Hematopoietic multipotent progenitor cell (in vitro differentiated cells): ENCODE measurements around the gene BHLHA15. TPM values are rescaled to one million over a fixed set of nuclear protein-coding genes. Genes with fewer than 3 reads are reported as not detected.

Source experiments
- DNase-seq, 3 donors: peaks; one replicate each; pipeline ENCODE4 v3.0.0-alpha.2; 2011 to 2015; ENCODE audit warnings: low read depth in 2 of 3, low spot score in 2 of 3
- total RNA-seq: library from RNA; depleted of rRNA; stranded (reverse); fragments of >200 nt; gene quantifications from one replicate; pipeline ENCODE4 v1.2.3, GENCODE V29; 2012

BHLHA15 gene
- total RNA-seq, 1 donor = 0.27 TPM

DNA sequence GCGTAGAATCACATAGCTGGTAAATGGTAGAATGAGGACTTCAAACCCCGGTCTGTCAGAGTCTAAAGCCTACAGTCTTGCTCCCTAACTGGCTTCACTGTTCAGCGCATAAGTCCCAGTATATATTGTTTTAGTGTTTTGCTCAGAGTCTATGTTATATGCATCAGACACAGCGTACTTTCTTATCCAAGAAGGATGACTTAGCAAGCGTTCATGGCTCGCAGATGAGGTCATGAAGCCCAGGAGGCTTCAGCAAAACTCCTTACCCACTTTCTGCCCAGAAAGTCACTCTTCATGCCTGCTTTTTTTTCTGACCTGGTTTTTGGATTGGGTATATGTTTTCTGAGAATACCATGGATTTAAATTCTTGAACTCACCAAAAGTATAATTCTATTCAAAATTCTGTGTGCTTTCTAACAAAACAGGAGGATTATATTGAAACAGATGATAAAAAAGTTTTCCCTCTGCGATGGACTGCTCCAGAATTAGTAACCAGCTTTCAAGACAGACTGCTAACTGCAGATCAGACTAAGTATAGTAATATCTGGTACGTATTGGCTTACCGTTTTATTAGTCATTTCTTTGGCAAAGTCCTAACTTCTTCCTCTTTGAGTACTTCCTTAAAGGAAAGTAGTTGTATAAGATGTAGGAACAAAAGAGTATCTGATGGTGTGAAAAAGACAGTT, 24.6 kb upstream of the BHLHA15 start:
- DNase-seq = no peak

DNA sequence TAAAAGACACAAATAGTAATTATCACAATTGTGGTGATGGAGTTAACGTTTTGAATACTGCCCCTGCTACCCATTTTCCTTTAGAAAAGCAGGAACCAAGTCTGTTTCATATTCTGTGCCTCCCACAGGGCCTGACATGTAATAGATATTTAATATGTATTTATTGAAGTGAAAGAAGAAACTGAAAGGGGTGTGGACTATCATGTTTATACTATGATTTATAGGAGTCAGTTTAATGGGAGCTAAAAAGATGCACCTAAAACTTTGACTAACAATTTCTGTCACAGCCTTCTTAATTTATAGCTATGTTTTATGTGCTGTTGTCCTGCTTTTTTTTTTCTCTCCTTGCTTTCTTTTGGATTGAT, 24.1 kb upstream of the BHLHA15 start:
- no peak for DNase-seq

DNA sequence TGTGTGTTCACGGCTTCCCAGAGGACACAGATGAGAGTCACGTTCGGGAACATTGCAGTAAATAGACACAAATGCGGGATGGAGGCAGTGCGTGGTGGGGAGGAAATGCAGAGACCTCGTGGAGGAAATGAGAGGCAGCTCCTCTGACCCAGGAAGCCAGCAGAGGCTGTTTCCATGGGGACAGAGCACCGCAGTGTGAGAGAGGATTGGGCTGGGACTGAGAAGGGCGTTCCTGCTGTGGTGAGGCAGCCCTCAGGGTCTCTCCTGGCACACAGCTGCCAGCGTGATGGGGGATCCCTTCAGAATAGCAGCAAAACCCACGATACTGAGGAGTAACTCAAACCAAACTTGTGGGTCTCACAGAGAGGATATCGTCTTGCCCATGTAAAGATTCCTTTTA, 21.7 kb upstream of the BHLHA15 start:
- DNase-seq = no peak

DNA sequence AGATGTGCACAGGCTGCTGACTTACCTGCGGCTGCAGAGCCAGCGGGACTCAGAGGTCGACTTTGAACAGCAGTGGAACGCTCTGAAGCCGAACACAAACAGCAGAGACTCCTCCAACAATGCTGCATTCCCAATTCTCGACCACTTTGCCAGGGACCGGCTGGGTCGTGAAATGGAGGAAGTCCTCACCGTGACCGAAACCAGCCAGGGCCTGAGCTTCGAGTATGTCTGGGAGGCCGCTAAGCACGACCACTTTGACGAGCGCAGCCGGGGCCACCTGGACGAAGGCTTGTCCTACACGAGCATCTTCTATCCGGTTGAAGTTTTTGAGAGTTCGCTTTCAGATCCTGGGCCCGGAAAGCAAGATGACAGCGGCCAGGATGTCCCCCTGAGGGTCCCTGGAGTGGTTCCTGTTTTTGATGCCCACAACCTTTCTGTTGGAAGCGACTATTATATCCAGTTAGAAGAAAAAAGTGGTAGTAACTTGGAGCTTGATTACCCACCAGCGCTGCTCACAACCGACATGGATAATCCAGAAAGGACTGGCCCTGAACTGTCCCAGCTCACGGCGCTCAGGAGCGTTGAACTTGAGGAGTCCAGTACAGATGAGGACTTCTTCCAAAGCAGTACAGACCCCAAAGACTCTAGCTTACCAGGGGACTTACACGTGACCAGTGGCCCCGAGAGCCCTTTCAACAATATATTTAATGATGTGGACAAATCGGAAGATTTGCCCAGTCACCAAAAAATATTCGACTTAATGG, 19.4 kb upstream of the BHLHA15 start:
- DNase-seq = no peak

GRCh38 chr7:98192781-98193457, 18.3 kb upstream of the BHLHA15 start:
- DNase-seq = no peak

- no peak for DNase-seq
These were observed 17.6 kb upstream of the BHLHA15 start for GRCh38 chr7:98193474-98194180.

- no peak for DNase-seq
These were observed 17.1 kb upstream of the BHLHA15 start for GRCh38 chr7:98194186-98194585.

DNA sequence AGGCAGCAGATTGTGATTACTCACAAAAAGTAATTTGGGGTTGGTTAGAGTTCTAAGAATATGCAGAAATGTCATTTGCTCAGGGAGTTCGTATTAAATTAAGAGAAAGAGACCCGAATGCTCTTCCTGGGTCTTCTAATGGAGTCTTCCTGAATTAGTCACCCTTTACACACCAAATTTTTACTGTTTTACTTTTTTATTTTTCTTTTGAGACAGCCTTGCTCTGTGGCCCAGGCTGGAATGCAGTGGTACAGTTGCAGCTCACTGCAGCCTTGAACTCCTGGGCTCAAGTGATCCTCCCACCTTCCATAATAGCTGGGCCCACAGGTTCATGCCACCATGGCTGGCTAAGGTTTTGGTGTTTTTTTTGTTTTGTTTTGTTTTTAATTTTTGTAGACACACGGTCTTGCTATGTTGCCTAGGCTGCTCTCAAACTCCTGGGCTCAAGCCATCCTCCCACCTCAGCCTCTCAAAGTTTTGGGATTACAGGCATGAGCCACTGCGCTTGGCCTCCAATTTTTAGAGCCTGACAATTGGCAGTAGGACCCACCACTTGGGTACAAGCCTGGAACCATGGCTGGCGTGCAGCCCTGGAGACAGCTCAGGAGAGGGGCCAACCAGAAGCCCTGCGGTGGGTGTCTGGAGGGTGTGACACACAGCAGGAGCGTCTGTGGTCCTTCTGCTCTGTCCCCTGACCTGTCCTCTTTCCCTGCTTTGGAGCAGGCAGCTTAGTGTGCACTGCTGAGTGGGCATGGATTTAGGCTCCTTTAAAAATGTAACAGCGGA, 16.4 kb upstream of the BHLHA15 start:
- no peak for DNase-seq

DNA sequence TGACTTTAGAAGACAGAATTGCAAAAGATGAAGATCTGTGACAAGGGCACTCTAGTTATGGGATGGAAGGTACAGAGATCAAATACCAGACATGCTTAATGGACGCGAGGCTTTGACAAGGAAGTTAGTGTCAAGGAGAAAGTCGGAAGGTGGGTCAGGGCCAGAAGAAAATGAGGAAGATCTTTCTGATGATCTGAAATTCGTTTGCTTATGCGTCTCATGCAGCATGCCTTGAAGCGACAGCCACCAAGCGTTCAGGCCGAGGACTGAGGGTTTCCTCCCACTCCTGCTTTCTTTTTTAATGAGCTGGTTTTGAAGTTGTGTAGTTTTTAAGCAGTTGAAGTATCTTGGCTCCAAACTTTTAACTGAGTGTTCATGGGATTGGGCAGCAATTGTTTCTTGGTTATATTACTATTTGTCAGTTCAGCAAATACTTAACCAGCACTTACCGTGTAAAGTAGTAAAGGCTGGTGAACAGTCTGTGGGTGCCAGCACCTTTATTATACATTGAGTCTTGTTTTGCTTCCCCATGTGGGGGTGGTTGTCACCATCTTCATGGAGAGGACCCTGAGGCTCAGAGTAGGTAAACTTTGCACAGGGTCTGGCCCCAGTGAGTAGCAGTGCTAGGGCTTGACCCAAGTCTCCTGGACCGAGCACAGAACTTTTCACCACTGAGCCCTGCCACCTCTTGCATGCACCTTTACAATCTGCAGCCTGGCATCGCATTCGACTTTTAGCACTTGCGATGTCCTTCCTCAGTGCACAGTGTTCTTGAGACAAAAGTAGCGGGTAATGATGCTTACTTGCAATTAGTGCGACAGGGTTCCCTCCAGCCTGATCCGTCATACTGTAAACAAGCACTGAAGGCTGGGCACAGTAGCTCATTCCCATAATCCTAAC, 14.3 kb upstream of the BHLHA15 start:
- DNase-seq = no peak

- DNase-seq = no peak
These were observed 12.1 kb upstream of the BHLHA15 start for GRCh38 chr7:98199131-98199530.

DNA sequence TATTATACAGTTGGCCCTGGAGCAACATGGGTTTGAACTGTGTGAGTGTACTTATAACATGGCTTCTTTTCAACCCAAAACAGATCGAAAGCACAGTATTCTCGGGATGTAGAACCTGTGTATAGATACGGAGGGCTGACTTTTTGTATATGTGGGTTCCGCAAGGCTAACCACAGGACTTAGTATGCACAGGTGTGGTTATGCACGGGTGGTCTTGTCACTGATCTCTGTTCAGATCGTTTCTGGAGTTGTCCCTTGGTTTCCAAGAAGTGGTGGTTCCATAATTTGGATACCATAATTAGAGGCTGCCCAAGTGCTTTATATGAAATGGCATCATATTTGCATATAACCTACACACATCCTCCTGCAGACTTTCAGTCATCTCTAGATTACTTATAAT, 10.9 kb upstream of the BHLHA15 start:
- DNase-seq = no peak

- DNase-seq = peak; percentile 14 to 90 (median 83)
These were observed 8.7 kb upstream of the BHLHA15 start for GRCh38 chr7:98202367-98203195.

DNA sequence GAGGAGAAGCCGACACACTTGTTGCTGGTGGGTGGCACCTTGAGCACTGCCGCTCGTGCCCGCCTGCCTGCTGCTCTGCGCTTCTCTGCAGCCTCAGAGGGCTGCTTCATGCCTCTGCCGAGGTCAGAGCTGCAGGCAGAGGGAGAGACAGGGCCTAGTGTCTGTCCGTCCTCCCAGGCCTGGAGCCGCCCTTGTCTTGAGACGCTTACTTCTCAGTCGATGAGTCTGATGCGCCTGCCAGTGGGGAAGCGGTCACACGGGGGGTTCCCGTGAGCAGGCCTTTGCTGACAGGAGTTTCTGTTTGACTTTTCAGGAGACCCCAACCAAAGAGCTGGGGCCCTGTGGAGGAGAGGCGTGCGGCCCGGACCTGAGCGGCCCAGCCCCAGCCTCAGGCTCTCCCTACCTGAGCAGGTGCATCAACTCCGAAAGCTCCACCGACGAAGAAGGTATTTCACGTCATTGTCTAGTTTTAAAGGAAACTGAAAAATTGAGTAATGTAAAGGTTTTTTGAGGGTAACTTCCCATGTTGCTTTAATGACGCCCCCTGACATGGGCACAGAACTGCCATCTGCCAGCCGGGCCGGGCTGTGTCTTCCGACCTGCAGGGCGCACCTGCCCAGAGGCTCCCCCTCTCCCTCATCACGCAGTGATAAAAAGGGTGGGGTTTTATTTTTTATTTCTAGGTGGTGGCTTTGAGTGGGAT, 7.8 kb upstream of the BHLHA15 start:
- DNase-seq = no peak

GRCh38 chr7:98203964-98204605, 7.2 kb upstream of the BHLHA15 start:
- no peak for DNase-seq

GRCh38 chr7:98204670-98205069, 6.6 kb upstream of the BHLHA15 start:
- DNase-seq = no peak

GRCh38 chr7:98205162-98205845, 5.9 kb upstream of the BHLHA15 start:
- no peak for DNase-seq
